ENCODE data around the gene EML4.

EML4 gene

GRCh38 chr2:42138163-42139015, 30.8 kb upstream of the EML4 start:
- Histone ChIP-seq H3K9me3 (ENCODE audit: insufficient read depth, low read depth, low read length) (no peaks in the 10 kb centered on the region), H3K9ac (ENCODE audit: low read depth, low read length, poor library complexity, severe bottlenecking) (no peak overlapping the region), H3K27me3 (ENCODE audit: insufficient read depth, low read length, poor library complexity, severe bottlenecking) (no peaks in the 10 kb centered on the region), H3K36me3 (ENCODE audit: insufficient read depth, low read length) (no peaks in the 10 kb centered on the region), H3K4me2 (ENCODE audit: low read depth, low read length, poor library complexity, severe bottlenecking) (no peak overlapping the region), H3K4me1 (ENCODE audit: insufficient read depth, low read length, poor library complexity, severe bottlenecking) (peaks cover 50% of the 10 kb centered on the region), H4K20me1 (ENCODE audit: insufficient read depth, low read length, poor library complexity, severe bottlenecking) (no peaks in the 10 kb centered on the region), H3K4me3 (ENCODE audit: low read length, poor library complexity, severe bottlenecking) (no peak overlapping the region), H3F3A (ENCODE audit: low read depth) (peaks cover 6% of the 10 kb centered on the region; the same call in 1 of the 2 replicates), H3K79me2 (ENCODE audit: insufficient read depth, low read length) (no peaks in the 10 kb centered on the region), H2AFZ (ENCODE audit: low read length) (no peak overlapping the region), H3K9me2 (replicated peaks; ENCODE audit: low read depth, low read length) (no peaks in the 10 kb centered on the region)
- no peak for TF ChIP-seq EZH2phosphoT487 (IDR thresholded peaks at IDR 0.05; ENCODE audit: borderline replicate concordance)
- TF ChIP-seq, protein P1, sequence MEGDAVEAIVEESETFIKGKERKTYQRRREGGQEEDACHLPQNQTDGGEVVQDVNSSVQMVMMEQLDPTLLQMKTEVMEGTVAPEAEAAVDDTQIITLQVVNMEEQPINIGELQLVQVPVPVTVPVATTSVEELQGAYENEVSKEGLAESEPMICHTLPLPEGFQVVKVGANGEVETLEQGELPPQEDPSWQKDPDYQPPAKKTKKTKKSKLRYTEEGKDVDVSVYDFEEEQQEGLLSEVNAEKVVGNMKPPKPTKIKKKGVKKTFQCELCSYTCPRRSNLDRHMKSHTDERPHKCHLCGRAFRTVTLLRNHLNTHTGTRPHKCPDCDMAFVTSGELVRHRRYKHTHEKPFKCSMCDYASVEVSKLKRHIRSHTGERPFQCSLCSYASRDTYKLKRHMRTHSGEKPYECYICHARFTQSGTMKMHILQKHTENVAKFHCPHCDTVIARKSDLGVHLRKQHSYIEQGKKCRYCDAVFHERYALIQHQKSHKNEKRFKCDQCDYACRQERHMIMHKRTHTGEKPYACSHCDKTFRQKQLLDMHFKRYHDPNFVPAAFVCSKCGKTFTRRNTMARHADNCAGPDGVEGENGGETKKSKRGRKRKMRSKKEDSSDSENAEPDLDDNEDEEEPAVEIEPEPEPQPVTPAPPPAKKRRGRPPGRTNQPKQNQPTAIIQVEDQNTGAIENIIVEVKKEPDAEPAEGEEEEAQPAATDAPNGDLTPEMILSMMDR (conservative IDR thresholded peaks at IDR 0.05; ENCODE audit: low read length): no peak

- Histone ChIP-seq H3K9ac (ENCODE audit: low read depth, low read length, poor library complexity, severe bottlenecking) (no peak overlapping the region), H3K4me3 (ENCODE audit: low read length, poor library complexity, severe bottlenecking) (no peak overlapping the region), H3K36me3 (ENCODE audit: insufficient read depth, low read length) (no peaks in the 10 kb centered on the region), H4K20me1 (ENCODE audit: insufficient read depth, low read length, poor library complexity, severe bottlenecking) (no peaks in the 10 kb centered on the region), H3K4me2 (ENCODE audit: low read depth, low read length, poor library complexity, severe bottlenecking) (no peak overlapping the region), H3K27me3 (ENCODE audit: insufficient read depth, low read length, poor library complexity, severe bottlenecking) (no peaks in the 10 kb centered on the region), H3F3A (ENCODE audit: low read depth) (peaks cover 6% of the 10 kb centered on the region; the same call in 1 of the 2 replicates), H3K9me3 (ENCODE audit: insufficient read depth, low read depth, low read length) (no peaks in the 10 kb centered on the region), H3K9me2 (replicated peaks; ENCODE audit: low read depth, low read length) (no peaks in the 10 kb centered on the region), H3K79me2 (ENCODE audit: insufficient read depth, low read length) (no peaks in the 10 kb centered on the region), H3K4me1 (ENCODE audit: insufficient read depth, low read length, poor library complexity, severe bottlenecking) (peaks cover 45% of the 10 kb centered on the region), H2AFZ (ENCODE audit: low read length) (no peak overlapping the region)
- no peak for TF ChIP-seq EZH2phosphoT487 (IDR thresholded peaks at IDR 0.05; ENCODE audit: borderline replicate concordance)
- TF ChIP-seq, protein P1 (conservative IDR thresholded peaks at IDR 0.05; ENCODE audit: low read length): no peak
These were observed 30.1 kb upstream of the EML4 start for GRCh38 chr2:42139101-42139500.

DNA sequence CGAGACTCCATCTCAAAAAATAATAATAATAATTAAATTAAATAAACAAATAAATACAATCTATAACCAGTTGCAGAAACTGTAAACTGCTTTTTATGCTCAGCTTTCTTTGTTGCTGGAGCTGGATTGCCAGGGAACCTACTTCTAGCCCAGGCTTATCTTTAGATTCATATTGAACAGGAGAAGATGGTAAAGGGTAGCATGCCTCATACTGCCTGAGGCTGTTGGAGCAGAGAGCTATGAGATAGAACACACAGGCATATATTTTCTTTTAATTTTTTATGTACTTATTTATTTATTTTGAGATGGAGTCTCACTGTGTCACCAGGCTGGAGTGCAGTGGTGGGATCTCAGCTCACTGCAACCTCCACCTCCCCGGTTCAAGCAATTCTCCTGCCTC, 28.7 kb upstream of the EML4 start:
- H3F3A ChIP-seq (ENCODE audit: low read depth): peaks cover 6% of the 10 kb centered on the region; the same call in 1 of the 2 replicates
- no peaks in the 10 kb centered on the region for H3K27me3 ChIP-seq (ENCODE audit: insufficient read depth, low read length, poor library complexity, severe bottlenecking)

More for the DNA sequence above, 28.7 kb upstream of the EML4 start:
- Histone ChIP-seq H3K79me2 (ENCODE audit: insufficient read depth, low read length) (no peaks in the 10 kb centered on the region), H3K9me3 (ENCODE audit: insufficient read depth, low read depth, low read length) (no peaks in the 10 kb centered on the region), H3K36me3 (ENCODE audit: insufficient read depth, low read length) (no peaks in the 10 kb centered on the region), H3K9me2 (replicated peaks; ENCODE audit: low read depth, low read length) (no peaks in the 10 kb centered on the region), H3K4me1 (ENCODE audit: insufficient read depth, low read length, poor library complexity, severe bottlenecking) (peaks cover 40% of the 10 kb centered on the region), H3K9ac (ENCODE audit: low read depth, low read length, poor library complexity, severe bottlenecking) (no peak overlapping the region), H3K4me3 (ENCODE audit: low read length, poor library complexity, severe bottlenecking) (no peak overlapping the region), H3K4me2 (ENCODE audit: low read depth, low read length, poor library complexity, severe bottlenecking) (no peak overlapping the region), H4K20me1 (ENCODE audit: insufficient read depth, low read length, poor library complexity, severe bottlenecking) (no peaks in the 10 kb centered on the region), H2AFZ (ENCODE audit: low read length) (no peak overlapping the region)
- TF ChIP-seq EZH2phosphoT487 (IDR thresholded peaks at IDR 0.05; ENCODE audit: borderline replicate concordance): no peak
- TF ChIP-seq, protein P1 (conservative IDR thresholded peaks at IDR 0.05; ENCODE audit: low read length): no peak
